Mesenchymal stem cell (in vitro differentiated cells and primary cell): Measurements from ENCODE around the gene ROPN1B.
"Not testable (repeated sequence)": the region's sequence is repeated elsewhere in the genome, so short reads cannot be mapped to it uniquely, and the experiment has no call there.

Experiments used
- DNase-seq: peaks from one replicate; pipeline ENCODE4 v3.0.0-alpha.2; 2013
- H2AFZ ChIP-seq: one replicate; pipeline ENCODE4 v1.6.1; 2013; ENCODE audit warnings: low read depth, mild to moderate bottlenecking, control low read depth, inconsistent platforms, low read length, moderate library complexity
- H2AK5ac ChIP-seq: 2 replicates; pipeline ENCODE4 v1.6.1; 2013; ENCODE audit warnings: low read length, moderate library complexity, mild to moderate bottlenecking, inconsistent platforms; ENCODE audit not compliant: severe bottlenecking
- H2BK120ac ChIP-seq: one replicate; pipeline ENCODE4 v1.6.1; 2013; ENCODE audit warnings: low read depth, mild to moderate bottlenecking, inconsistent platforms, low read length, moderate library complexity
- H2BK12ac ChIP-seq, 2 experiments: one replicate each; pipeline ENCODE4 v1.6.1; 2013; ENCODE audit warnings: inconsistent platforms in 2 of 2, low read length in 2 of 2, mild to moderate bottlenecking in 2 of 2, moderate library complexity in 2 of 2, control low read depth in 1 of 2
- H2BK15ac ChIP-seq: one replicate; pipeline ENCODE4 v1.6.1; 2013; ENCODE audit warnings: mild to moderate bottlenecking, low read depth, inconsistent platforms; ENCODE audit not compliant: poor library complexity, severe bottlenecking
- H2BK5ac ChIP-seq: 2 replicates; pipeline ENCODE4 v1.6.1; 2013; ENCODE audit warnings: low read depth, mild to moderate bottlenecking, low read length, control low read depth, inconsistent platforms; ENCODE audit not compliant: poor library complexity, severe bottlenecking
- H3K14ac ChIP-seq, 2 experiments: one replicate each; pipeline ENCODE4 v1.6.1; 2013; ENCODE audit warnings: inconsistent platforms in 2 of 2, low read length in 2 of 2, control low read depth in 1 of 2, mild to moderate bottlenecking in 1 of 2, moderate library complexity in 1 of 2
- H3K18ac ChIP-seq, 2 experiments: one replicate each; pipeline ENCODE4 v1.6.1; 2013; ENCODE audit warnings: inconsistent platforms in 2 of 2, low read length in 2 of 2, control low read depth in 1 of 2, low read depth in 1 of 2, mild to moderate bottlenecking in 1 of 2
- H3K23ac ChIP-seq, 2 experiments: one replicate each; pipeline ENCODE4 v1.6.1; 2013; ENCODE audit warnings: inconsistent platforms in 2 of 2, low read length in 2 of 2, mild to moderate bottlenecking in 2 of 2, moderate library complexity in 2 of 2, control low read depth in 1 of 2
- H3K27ac ChIP-seq: 2 replicates; pipeline ENCODE4 v1.5.1; 2013; ENCODE audit warnings: mild to moderate bottlenecking, moderate library complexity, low read length, control low read depth, inconsistent platforms; ENCODE audit not compliant: poor library complexity, severe bottlenecking
- H3K27me3 ChIP-seq, 2 experiments: 2 replicates each; pipeline versions ENCODE4 v1.6.1 to v1.7.0; 2013; ENCODE audit warnings: low read length in 2 of 2, mild to moderate bottlenecking in 2 of 2, moderate library complexity in 2 of 2, control low read depth in 1 of 2, inconsistent platforms in 1 of 2; ENCODE audit not compliant: control insufficient read depth in 1 of 2, insufficient read depth in 1 of 2
- H3K36me3 ChIP-seq, 2 experiments: 2 replicates each; pipeline versions ENCODE4 v1.6.1 to v1.7.0; 2013; ENCODE audit warnings: low read length in 2 of 2, control low read depth in 1 of 2, inconsistent platforms in 1 of 2, low read depth in 1 of 2, mild to moderate bottlenecking in 1 of 2; ENCODE audit not compliant: insufficient read depth in 2 of 2, control insufficient read depth in 1 of 2
- H3K4ac ChIP-seq, 2 experiments: one replicate each; pipeline ENCODE4 v1.6.1; 2013; ENCODE audit warnings: inconsistent platforms in 2 of 2, low read length in 2 of 2, mild to moderate bottlenecking in 2 of 2, moderate library complexity in 2 of 2, control low read depth in 1 of 2, low read depth in 1 of 2
- H3K4me1 ChIP-seq: 2 replicates; pipeline ENCODE4 v1.6.1; 2013; ENCODE audit warnings: low read depth, low read length, control low read depth; ENCODE audit not compliant: control insufficient read depth, insufficient read depth
- H3K4me2 ChIP-seq: 2 replicates; pipeline ENCODE4 v1.6.1; 2013; ENCODE audit warnings: low read length, mild to moderate bottlenecking, inconsistent platforms; ENCODE audit not compliant: poor library complexity, severe bottlenecking
- H3K4me3 ChIP-seq, 2 experiments: 2 replicates each; pipeline versions ENCODE4 v1.5.1 to v1.7.0; 2013; ENCODE audit warnings: low read length in 2 of 2, mild to moderate bottlenecking in 2 of 2, control low read depth in 1 of 2, low read depth in 1 of 2; ENCODE audit not compliant: insufficient read depth in 1 of 2
- H3K79me1 ChIP-seq: replicated peaks from 2 replicates; pipeline ENCODE4 v1.6.1; 2013; ENCODE audit warnings: mild to moderate bottlenecking, control low read depth, low read length, inconsistent platforms; ENCODE audit not compliant: poor library complexity, severe bottlenecking
- H3K9ac ChIP-seq: 2 replicates; pipeline ENCODE4 v1.7.0; 2013; ENCODE audit warnings: mild to moderate bottlenecking, low read length, moderate library complexity
- H3K9me3 ChIP-seq: 2 replicates; pipeline ENCODE4 v1.7.0; 2013; ENCODE audit warnings: mild to moderate bottlenecking, low read length; ENCODE audit not compliant: control insufficient read depth
- H4K8ac ChIP-seq: one replicate; pipeline ENCODE4 v1.6.1; 2013; ENCODE audit warnings: inconsistent platforms, mild to moderate bottlenecking, low read length, moderate library complexity
- H4K91ac ChIP-seq: one replicate; pipeline ENCODE4 v1.6.1; 2013; ENCODE audit warnings: mild to moderate bottlenecking, low read length, inconsistent platforms
- WGBS: methylation state at CpG from one replicate; pipeline ENCODE4 v1.1.7; 2013; ENCODE audit warnings: mixed read lengths; 5-methylcytosine and 5-hydroxymethylcytosine counted together

ROPN1B gene

DNA sequence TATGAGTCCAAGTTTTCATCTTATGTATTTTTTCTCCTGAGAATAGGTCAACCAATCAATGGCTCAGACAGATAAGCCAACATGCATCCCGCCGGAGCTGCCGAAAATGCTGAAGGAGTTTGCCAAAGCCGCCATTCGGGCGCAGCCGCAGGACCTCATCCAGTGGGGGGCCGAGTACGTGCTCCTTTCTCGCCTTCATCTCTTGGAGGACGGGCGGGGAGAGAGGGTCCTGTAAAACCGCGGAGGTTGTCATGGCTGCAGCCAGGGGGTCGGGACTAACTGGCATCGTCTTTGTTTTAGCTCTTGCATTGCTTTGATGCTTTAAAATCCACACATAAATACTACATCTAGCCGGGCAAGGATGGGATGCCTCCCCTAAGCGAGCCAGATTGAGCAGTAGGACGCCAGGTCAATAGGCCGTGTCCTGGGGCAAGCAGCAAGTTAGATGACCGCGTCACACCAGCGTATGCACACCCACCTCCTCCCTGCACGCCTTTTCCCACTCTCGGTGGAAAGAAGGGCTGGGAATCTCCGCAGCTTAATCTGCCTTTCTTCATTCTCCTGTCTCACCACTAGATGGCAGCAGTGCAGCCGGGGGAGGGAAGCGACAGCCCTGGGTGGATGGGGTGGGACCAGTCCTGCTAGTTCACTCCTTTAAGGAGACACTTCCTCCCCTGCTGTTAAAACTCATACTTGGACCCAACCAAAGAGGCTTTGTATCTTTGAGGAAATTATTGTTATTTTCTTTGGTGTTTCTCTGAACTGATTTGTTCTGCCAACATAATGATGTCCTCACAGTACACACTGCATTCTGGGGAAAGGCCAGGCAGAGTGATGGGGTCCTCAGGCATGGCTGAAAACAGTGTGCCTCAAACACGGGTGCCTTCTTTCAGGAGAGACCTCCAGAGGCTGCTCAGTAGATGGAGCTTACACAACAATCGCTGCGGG lies 3.3 kb downstream of the ROPN1B start:
- Histone ChIP-seq H3K27me3 (peaks cover 34 to 36% of the 10 kb centered on the region in 2 experiments), H3K4me3 (peak overlapping the region; percentile 4 to 77), H3K9ac (peak overlapping the region; percentile 54), H3K4me2 (peak overlapping the region; percentile 46)
- H3K79me1 ChIP-seq, H3K4me1 ChIP-seq, H3K23ac ChIP-seq, H2BK120ac ChIP-seq, H3K14ac ChIP-seq, H3K4ac ChIP-seq, H2BK15ac ChIP-seq, H3K36me3 ChIP-seq, H3K27ac ChIP-seq, H2BK5ac ChIP-seq, H3K18ac ChIP-seq, H2AFZ ChIP-seq, H4K91ac ChIP-seq, H4K8ac ChIP-seq, H3K9me3 ChIP-seq, H2AK5ac ChIP-seq, H2BK12ac ChIP-seq: not testable (repeated sequence)
- DNase-seq = peak; percentile 37
- WGBS = 14% methylated on average over 21 of the region's 31 CpGs

DNA sequence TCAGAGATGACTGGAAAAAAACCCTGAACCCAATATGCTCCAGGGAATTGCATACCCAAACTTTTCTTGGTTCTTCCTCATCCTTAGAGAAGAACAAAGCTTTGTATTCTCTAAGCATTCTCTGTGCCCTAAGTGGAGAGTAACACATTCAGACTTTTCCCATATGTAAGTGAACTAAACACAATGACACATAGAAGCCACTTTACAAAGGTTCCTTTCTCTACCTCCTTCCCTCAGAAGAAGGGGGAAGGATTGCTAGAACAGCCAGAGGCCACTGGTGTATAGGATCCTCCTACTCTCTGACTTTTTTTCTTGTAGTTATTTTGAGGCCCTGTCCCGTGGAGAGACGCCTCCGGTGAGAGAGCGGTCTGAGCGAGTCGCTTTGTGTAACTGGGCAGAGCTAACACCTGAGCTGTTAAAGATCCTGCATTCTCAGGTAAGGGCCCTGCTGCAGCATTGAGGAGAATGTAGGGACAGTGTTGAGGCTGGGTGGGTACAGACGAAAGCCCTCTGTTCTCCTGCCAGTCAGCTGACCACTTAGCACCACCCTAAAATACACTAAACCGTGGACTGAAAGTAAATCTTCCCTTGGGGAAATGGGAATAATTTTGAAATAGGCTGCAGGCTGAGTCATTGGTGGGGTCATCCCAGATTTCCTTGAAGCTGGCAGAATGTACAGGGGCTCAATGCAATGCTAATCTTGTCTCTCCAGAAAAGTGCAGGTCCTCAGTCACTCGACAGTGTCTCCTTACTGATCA lies 6.4 kb downstream of the ROPN1B start:
- not testable (repeated sequence) for H2AK5ac ChIP-seq

DNA sequence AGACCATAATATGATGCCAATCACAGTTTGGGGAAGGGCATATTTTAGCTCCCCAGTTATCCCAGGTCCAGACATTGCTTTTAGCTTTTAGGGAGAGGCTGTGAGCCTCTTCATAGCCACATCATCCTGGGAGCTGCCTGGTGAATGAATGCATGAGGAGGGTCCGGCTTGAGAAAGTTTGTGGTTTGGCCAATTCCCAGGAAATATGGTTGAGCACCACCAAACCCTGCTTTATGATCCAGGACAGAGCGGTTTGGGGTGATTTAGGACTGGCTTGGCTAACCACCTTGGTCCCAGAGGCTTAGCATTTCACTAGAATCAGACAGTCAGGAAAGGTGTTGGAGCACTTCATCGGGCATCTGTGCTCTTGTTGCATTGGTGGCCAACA lies 7.0 kb downstream of the ROPN1B start:
- H3K23ac ChIP-seq, DNase-seq, H3K36me3 ChIP-seq, H3K18ac ChIP-seq, H2BK15ac ChIP-seq, H4K8ac ChIP-seq, H3K9ac ChIP-seq, H3K14ac ChIP-seq, H3K4me2 ChIP-seq, H3K9me3 ChIP-seq, H3K27ac ChIP-seq, H3K79me1 ChIP-seq, H3K4ac ChIP-seq, H2BK12ac ChIP-seq, H2AFZ ChIP-seq, H2BK5ac ChIP-seq, H3K4me1 ChIP-seq, H2BK120ac ChIP-seq, H4K91ac ChIP-seq, H2AK5ac ChIP-seq: not testable (repeated sequence)
- 87% methylated on average over 3 of the region's 3 CpGs for WGBS
- Histone ChIP-seq H3K27me3 (peaks cover 19 to 28% of the 10 kb centered on the region in 2 experiments), H3K4me3 (peak overlapping the region in 1 of 2 experiments; percentile 13)

More for the DNA sequence above, 6.4 kb downstream of the ROPN1B start:
- not testable (repeated sequence) for H3K23ac ChIP-seq, H2BK5ac ChIP-seq, H2BK120ac ChIP-seq, H3K14ac ChIP-seq, H3K18ac ChIP-seq, H3K9me3 ChIP-seq, H2BK12ac ChIP-seq, H3K9ac ChIP-seq, H2BK15ac ChIP-seq, DNase-seq, H4K91ac ChIP-seq, H2AFZ ChIP-seq, H3K4me2 ChIP-seq, H4K8ac ChIP-seq, H3K27ac ChIP-seq, H3K79me1 ChIP-seq, H3K4ac ChIP-seq, H3K4me1 ChIP-seq, H3K36me3 ChIP-seq
- peaks cover 22 to 29% of the 10 kb centered on the region in 2 experiments for H3K27me3 ChIP-seq
- WGBS = 90% methylated on average over 2 of the region's 9 CpGs
- peak overlapping the region in 1 of 2 experiments; percentile 13 for H3K4me3 ChIP-seq

DNA sequence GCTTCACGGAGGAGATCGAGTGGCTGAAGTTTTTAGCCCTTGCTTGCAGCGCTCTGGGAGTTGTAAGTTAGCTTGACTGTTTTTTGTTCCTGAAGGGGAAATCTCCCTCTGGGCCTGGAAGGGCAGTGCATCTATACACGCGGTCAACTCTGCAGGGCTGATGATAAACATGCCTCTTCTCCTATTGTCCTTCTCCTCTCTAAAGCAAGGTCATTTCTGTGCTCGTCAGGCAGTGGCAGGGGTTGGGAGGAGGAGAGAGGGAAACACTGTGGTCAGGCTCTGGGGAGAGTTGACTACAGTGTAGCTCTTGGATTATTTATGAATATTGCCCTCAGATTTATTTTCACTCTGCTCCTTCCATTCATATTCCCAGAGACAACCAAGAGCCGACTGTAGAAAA lies 8.1 kb downstream of the ROPN1B start:
- peaks cover 14 to 20% of the 10 kb centered on the region in 2 experiments for H3K27me3 ChIP-seq
- not testable (repeated sequence) for H4K8ac ChIP-seq, H2BK12ac ChIP-seq, H3K27ac ChIP-seq, H2BK120ac ChIP-seq, H3K4me1 ChIP-seq, H2BK15ac ChIP-seq, DNase-seq, H3K14ac ChIP-seq, H3K36me3 ChIP-seq, H3K4ac ChIP-seq, H2BK5ac ChIP-seq, H3K18ac ChIP-seq, H3K9me3 ChIP-seq, H3K23ac ChIP-seq, H2AFZ ChIP-seq, H3K9ac ChIP-seq, H4K91ac ChIP-seq, H3K4me3 ChIP-seq, H3K4me2 ChIP-seq, H3K79me1 ChIP-seq, H2AK5ac ChIP-seq
- WGBS = no CpG with 5 or more reads among the region's 7 CpGs
